ENCODE measurements around the gene SLC38A7.

DNA sequence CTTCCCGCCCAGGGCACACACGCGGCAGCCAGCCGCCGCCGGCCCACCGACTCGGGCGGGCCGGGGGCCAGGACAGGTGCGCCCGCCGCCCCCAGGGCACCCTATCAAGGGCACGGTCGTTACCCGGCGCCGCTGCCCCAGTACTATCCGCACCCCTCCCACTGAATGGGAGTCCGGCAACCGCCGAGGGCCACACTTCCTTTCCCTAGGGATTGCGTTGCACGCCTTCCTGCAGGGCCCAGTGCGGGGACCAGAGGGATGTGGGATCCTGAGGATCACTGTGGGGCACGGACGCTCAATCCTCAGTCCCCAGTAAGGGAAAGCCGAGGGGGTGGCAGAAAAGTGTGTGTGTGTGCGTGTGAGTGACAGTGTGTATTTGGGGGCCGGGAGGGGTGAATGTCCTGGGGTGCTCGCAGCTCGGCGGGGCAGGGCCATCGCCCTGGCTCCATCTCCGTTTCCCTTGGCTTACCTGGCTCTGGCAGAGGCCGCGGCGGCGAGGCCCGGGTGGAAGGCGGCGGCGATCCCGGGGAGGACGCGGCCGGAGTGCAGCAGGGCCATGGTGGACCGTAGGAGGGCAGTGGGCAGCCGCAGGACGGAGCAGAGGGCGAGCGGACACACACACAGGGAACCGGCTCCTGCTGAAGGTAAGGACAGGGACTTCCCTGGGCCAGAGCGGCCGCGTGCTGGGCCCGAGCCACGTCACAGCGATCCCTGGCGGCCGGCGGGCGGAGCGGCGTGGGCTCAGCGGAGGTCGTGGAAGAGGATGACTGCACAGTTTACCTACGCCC lies 49.3 kb upstream of the SLC38A7 start, which contains the start of gene GOT2:
- TF ChIP-seq, protein P1, sequence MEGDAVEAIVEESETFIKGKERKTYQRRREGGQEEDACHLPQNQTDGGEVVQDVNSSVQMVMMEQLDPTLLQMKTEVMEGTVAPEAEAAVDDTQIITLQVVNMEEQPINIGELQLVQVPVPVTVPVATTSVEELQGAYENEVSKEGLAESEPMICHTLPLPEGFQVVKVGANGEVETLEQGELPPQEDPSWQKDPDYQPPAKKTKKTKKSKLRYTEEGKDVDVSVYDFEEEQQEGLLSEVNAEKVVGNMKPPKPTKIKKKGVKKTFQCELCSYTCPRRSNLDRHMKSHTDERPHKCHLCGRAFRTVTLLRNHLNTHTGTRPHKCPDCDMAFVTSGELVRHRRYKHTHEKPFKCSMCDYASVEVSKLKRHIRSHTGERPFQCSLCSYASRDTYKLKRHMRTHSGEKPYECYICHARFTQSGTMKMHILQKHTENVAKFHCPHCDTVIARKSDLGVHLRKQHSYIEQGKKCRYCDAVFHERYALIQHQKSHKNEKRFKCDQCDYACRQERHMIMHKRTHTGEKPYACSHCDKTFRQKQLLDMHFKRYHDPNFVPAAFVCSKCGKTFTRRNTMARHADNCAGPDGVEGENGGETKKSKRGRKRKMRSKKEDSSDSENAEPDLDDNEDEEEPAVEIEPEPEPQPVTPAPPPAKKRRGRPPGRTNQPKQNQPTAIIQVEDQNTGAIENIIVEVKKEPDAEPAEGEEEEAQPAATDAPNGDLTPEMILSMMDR (IDR thresholded peaks at IDR 0.05) = peak; percentile 73 to 94 (median 77)
- TF ChIP-seq POLR2A (IDR thresholded peaks at IDR 0.05) (no peak), EP300 (IDR thresholded peaks at IDR 0.05) (no peak)
